Muscle layer of duodenum (tissue), 2 donors: Measurements from ENCODE around the gene DMD.
"Not testable (repeated sequence)": the region's sequence is repeated elsewhere in the genome, so short reads cannot be mapped to it uniquely, and the experiment has no call there.

ENCODE experiments used
- H3K27ac ChIP-seq: one replicate; pipeline ENCODE4 v1.7.0; 2013; ENCODE audit warnings: mild to moderate bottlenecking, low read length
- H3K27me3 ChIP-seq: one replicate; pipeline ENCODE4 v1.7.0; 2013; ENCODE audit warnings: low read depth, mild to moderate bottlenecking, control low read depth, low read length
- H3K36me3 ChIP-seq, 2 donors: one replicate each; pipeline ENCODE4 v1.7.0; 2013; ENCODE audit warnings: low read length in 2 of 2, control low read depth in 1 of 2, mild to moderate bottlenecking in 1 of 2; ENCODE audit not compliant: insufficient read depth in 2 of 2, control insufficient read depth in 1 of 2
- H3K4me1 ChIP-seq, 2 donors: one replicate each; pipeline ENCODE4 v1.7.0; 2013; ENCODE audit warnings: low read length in 2 of 2, mild to moderate bottlenecking in 2 of 2, control low read depth in 1 of 2, moderate library complexity in 1 of 2; ENCODE audit not compliant: insufficient read depth in 2 of 2, control insufficient read depth in 1 of 2
- H3K4me3 ChIP-seq, 2 donors: one replicate each; pipeline ENCODE4 v1.7.0; 2013; ENCODE audit warnings: low read length in 2 of 2, low read depth in 1 of 2, mild to moderate bottlenecking in 1 of 2
- H3K9me3 ChIP-seq, 2 donors: one replicate each; pipeline ENCODE4 v1.7.0; 2013; ENCODE audit warnings: low read length in 2 of 2, control low read depth in 1 of 2, mild to moderate bottlenecking in 1 of 2; ENCODE audit not compliant: control insufficient read depth in 1 of 2
- donor health status: healthy.

DMD gene

DNA sequence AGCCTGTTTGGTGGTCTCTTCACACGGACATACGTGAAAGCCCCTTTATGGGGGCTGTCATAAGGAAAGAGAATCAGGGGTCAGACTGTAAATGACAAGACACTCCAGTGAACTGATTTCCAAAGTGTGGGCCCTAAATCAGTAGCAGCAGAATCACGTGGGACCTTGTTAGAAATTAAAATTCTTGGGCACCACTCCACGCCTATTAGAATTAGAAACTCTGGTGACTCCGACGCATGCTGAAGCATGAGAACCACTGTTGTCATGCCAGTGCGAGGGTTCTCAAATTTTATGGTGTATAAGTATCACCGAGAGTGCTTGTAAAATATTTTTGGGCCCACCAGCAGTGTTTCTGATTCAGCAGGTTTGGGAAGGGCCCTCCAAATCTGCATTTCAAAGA, 672.8 kb downstream of the DMD start:
- no peak overlapping the region for H3K4me3 ChIP-seq
- H3K36me3 ChIP-seq = no peaks in the 10 kb centered on the region
- H3K27ac ChIP-seq = no peak overlapping the region
- no peaks in the 10 kb centered on the region for H3K4me1 ChIP-seq
- no peaks in the 10 kb centered on the region for H3K27me3 ChIP-seq
- H3K9me3 ChIP-seq = no peaks in the 10 kb centered on the region

DNA sequence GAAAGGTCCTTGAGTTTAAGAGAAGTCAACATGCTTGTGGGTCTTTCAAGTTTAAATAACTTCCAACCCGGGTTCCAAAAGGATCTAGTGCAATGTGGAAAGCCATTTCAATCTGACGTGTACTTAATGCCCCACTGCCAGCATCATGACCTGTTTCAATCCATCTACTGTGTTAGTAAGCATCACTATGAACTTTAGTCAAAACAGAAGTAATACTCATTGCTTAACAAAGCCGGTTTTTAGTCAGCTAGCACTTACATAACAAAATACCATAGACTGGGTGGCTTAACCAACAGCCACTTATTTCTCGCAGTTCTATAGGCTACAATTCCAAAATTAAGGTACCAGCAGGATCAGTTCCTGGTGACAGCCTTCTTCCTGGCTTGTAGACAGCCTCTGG, 677.5 kb downstream of the DMD start:
- Histone ChIP-seq H3K9me3 (no peaks in the 10 kb centered on the region), H3K36me3 (no peaks in the 10 kb centered on the region), H3K27ac (no peak overlapping the region), H3K4me1 (no peaks in the 10 kb centered on the region), H3K27me3 (no peaks in the 10 kb centered on the region), H3K4me3 (no peak overlapping the region)

DNA sequence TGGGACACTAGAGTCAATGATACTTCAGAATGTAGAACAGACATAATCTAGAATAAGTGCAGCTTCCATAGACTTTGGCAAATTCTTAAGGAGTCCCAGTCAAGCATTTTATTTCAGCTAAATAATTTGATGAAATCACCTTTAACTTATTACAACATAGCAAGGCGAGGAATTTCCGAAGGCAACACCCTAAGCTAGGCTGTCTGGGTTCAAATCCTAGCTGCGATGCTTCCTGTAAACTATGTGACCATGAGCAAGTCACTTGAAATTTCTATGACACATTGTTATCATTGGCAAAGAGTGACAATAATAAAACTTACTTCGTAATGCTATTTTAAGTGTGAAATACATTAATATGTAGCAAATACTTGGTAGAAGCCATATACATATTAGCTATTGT, 679.1 kb downstream of the DMD start:
- H3K36me3 ChIP-seq = no peaks in the 10 kb centered on the region
- H3K27me3 ChIP-seq = no peaks in the 10 kb centered on the region
- H3K4me3 ChIP-seq = no peak overlapping the region
- no peaks in the 10 kb centered on the region for H3K4me1 ChIP-seq
- H3K9me3 ChIP-seq = no peaks in the 10 kb centered on the region
- H3K27ac ChIP-seq = no peak overlapping the region

DNA sequence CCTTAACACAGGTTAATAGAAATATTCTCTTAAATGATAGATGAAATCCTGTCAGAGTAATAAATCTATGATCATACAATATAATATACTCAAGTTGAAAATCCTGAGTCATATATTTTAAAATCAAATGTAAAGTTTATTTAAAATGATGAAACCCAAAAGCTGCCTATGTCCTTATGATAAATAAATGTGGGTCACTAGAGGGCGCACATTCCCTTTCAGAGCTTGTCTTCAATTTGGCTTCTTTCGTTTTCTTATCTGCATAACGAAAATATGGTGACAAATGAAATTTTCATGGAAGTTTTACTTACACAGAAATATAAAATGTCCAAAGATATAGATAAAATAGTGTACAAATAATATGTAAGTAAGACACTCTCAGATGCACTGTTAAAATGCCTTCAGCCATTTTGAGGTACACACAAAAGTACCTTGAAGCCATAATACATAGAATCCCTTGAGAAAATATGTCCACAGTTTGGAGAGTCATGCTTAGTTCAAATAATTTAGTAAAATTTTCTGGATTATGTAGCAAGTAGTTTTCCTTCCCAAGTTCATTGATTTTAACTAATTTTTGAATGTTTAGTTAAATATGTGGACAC, 680.4 kb downstream of the DMD start:
- H3K36me3 ChIP-seq = no peaks in the 10 kb centered on the region
- H3K4me3 ChIP-seq = peak overlapping the region; percentile 33 to 48
- H3K4me1 ChIP-seq = no peaks in the 10 kb centered on the region
- no peak overlapping the region for H3K27ac ChIP-seq
- no peaks in the 10 kb centered on the region for H3K27me3 ChIP-seq
- H3K9me3 ChIP-seq = no peaks in the 10 kb centered on the region

DNA sequence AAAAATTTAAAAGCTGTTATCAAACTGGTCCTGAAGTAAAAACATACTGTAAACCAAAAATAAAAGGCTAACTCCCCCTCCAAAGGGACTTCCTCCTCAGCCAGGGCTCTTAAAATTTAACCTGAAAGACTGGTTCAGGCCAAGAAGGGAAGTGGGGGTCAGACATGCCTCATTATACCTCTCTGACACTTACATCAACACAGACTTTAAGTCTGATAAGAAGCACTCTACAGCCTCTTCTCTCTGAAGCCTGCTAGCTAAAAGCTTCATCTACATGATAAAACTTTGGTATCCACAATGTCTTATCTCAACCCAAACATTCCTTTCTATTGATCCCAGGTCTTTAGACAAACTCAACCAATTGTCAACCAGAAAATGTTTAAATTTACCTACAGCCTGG, 682.9 kb downstream of the DMD start:
- H3K36me3 ChIP-seq, H3K9me3 ChIP-seq, H3K4me1 ChIP-seq, H3K27me3 ChIP-seq, H3K4me3 ChIP-seq, H3K27ac ChIP-seq: not testable (repeated sequence)

DNA sequence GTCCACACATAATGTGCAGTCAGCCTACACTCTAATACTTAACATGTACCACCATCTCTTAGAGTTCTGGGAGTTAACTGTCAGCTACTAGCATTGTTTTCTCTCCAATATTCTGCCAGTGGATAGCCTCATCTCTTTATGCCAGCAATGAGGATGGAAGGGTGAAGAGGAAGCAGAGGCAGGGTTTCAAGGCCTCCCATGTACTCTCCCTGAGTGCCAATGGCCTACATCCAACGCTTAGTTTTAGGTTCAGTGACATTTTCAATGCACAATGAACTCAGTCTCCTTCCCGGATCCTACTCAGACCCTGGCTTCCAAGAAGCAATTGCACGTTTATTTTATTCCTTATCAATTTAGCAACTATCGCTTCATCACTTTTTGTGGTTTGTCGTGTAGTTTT, 686.1 kb downstream of the DMD start:
- Histone ChIP-seq H3K4me3 (no peak overlapping the region), H3K9me3 (no peaks in the 10 kb centered on the region), H3K27ac (no peak overlapping the region), H3K36me3 (no peaks in the 10 kb centered on the region), H3K4me1 (no peaks in the 10 kb centered on the region), H3K27me3 (no peaks in the 10 kb centered on the region)

DNA sequence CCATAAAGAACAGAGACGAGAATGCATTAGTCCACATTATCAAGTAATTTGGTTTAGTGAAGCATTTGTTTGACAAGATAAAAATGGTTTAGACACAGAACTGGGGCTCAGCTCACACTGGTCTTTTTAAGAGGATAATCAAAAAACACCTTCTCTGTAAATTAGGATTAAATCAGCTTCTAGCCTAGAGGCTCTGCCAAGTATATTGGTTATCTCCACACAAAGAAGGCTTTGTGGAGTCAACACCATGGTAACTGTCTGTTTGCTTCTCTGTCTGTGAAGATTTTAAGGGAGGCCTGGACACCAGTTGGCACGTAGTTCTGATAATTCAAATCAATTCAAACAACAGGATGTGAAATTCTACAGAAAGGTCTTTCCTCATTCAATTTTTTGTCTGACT, 687.0 kb downstream of the DMD start:
- Histone ChIP-seq H3K36me3 (no peaks in the 10 kb centered on the region), H3K4me3 (no peak overlapping the region), H3K4me1 (no peaks in the 10 kb centered on the region), H3K27ac (no peak overlapping the region), H3K27me3 (no peaks in the 10 kb centered on the region), H3K9me3 (no peaks in the 10 kb centered on the region)

DNA sequence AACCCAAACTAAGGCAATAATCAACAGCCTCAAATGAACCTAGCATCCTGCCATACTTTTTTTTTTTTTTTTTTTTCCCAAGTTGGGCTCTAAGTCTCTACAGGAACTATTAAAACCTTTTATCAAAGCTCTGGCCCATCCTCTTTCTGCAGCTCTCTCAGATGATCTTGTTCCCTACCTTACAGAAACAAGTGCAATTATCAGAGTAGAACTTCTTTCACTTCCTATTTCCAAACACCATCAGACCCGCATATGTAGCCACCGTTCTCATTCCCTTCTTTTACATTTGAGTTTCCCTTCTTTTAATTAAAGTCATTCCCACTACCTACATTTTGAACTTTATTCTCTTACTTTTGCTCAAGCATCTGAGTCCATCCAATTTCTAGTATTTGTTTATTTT, 690.6 kb downstream of the DMD start:
- Histone ChIP-seq H3K27ac (no peak overlapping the region), H3K4me1 (no peaks in the 10 kb centered on the region), H3K27me3 (no peaks in the 10 kb centered on the region), H3K4me3 (no peak overlapping the region), H3K9me3 (no peaks in the 10 kb centered on the region), H3K36me3 (no peaks in the 10 kb centered on the region)

DNA sequence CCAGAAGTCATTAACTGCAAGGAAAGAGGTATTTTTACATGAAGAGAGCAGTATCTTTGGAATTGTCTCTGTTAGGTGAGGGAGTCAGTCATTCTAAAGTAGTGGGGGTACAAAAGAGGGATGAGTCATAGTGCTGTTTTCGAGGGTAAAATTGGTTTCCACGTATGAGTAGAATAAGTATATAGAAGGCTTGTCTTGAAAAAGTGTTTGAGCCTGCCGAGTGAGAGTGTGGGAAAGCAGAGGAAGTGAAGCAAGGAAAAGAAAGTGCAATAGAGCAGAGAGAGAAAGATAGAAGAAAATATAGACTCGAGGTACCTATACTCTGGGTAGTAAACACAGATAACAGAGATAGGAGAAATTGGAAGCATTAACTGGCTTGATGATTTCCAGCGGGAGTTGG, 696.4 kb downstream of the DMD start:
- Histone ChIP-seq H3K27me3 (no peaks in the 10 kb centered on the region), H3K9me3 (no peaks in the 10 kb centered on the region), H3K36me3 (no peaks in the 10 kb centered on the region), H3K4me1 (no peaks in the 10 kb centered on the region), H3K27ac (no peak overlapping the region), H3K4me3 (no peak overlapping the region)

DNA sequence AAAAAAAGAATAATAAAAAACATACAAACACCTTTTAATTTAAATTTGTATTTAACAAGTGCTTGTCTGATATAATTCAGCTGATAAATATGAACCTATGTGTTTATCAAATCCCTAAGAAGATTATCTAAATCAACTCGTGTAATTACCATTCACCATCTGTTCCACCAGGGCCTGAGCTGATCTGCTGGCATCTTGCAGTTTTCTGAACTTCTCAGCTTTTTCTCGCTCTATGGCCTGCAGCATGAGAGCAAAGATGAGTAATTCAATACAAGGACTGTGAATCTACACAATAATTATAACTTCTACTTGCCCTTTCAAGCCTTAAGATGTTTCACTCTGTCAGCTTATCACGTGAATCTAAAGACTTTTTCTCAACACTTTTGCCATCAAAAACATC, 709.7 kb downstream of the DMD start:
- no peaks in the 10 kb centered on the region for H3K4me1 ChIP-seq
- no peaks in the 10 kb centered on the region for H3K9me3 ChIP-seq
- H3K36me3 ChIP-seq = no peaks in the 10 kb centered on the region
- no peak overlapping the region for H3K27ac ChIP-seq
- H3K4me3 ChIP-seq = no peak overlapping the region
- H3K27me3 ChIP-seq = no peaks in the 10 kb centered on the region

DNA sequence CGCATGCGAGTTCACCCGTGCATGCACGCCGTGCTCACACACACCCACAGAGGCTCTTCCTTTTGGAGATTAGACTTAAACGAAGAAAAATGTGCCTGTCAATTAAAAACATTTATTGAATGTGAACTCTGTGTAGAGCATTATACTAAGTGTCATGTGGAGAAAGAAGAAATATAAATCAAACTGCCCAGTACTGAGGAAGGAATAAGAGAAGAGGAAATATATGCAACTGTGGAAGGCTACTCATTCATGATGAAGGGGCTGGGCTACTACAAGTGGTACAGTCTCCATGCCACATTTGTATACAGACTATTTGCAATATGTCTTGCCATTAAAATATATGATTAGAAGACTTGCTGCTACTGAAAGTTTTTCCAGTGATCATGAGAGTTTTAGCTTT, 714.7 kb downstream of the DMD start:
- Histone ChIP-seq H3K4me3 (no peak overlapping the region), H3K36me3 (no peaks in the 10 kb centered on the region), H3K9me3 (no peaks in the 10 kb centered on the region), H3K27ac (no peak overlapping the region), H3K27me3 (no peaks in the 10 kb centered on the region), H3K4me1 (no peaks in the 10 kb centered on the region)

DNA sequence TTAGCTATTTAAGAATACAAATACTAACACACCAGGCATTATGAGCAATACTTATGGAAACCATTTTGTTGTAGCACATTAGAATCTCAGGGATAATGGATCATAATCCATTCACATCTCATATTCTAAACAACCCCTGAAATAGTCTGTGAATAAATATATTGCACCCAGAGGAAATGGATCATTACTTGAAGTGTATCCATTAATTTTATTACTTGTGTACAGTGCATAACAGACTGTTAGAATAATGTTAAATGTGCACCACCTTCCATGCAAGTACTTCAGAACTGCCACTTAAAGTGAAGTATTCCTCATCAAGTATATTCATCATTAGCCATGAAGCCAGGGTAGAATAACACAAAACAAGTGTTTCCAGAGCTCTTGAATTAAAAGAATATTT, 715.5 kb downstream of the DMD start:
- Histone ChIP-seq H3K27me3 (no peaks in the 10 kb centered on the region), H3K9me3 (no peaks in the 10 kb centered on the region), H3K36me3 (no peaks in the 10 kb centered on the region), H3K4me1 (no peaks in the 10 kb centered on the region), H3K4me3 (no peak overlapping the region), H3K27ac (no peak overlapping the region)
